CD4-positive, alpha-beta T cell treated with Interleukin-6 for 4 hours (primary cell): Measurements from ENCODE around the gene KDM5C.

Experiments
- DNase-seq: peaks from one replicate; pipeline ENCODE4 v3.0.0-alpha.2; 2020; ENCODE audit warnings: mixed read lengths

Gene KDM5C

DNA sequence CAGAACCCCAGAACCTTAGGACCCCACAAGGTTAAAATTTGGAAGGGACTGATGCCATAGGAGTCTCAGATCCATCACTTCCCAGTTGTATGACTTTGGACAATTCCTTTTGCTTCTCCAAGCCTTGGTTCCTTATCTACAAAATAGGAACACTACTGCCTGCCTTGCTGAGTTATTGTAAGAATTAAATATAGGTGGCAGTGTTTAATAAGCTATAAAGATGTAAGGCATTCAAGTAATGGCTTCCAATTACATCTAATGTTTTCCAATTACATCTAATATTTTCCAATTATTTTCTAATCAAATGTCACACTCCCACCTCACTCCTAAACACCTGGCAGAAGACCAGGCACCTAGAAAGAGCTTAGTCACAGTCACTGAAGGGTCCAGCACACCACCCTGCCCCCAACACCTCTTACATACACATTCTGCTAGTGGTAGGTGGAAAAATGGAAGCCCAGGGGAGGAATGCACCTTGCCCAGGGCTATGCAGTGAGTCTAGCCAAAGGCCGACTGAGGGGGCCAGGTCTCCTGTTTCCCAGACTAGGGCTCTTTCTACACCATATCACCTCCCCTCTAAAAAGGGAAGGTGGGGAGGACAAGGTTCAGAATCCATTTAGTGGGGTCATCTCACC lies 24.5 kb upstream of the KDM5C start:
- no peak for DNase-seq

DNA sequence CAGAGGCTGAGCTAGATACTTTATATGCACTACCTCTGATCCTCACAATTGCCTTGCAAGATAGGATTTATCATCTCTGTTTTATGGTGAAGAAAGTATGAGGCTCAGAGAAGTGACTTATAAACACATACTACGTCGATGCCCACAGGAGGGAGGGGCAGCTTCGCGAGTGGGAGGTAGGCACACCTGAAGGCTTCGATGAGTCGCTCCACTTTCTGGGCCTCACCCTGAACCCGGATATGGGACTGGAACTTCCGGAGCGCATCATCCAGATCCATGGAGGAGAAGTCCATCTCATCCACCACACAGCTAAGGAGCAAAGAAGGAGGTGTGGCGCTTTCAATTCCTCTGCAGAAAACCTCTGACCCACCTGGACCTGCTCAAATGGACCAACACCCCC lies 22.9 kb upstream of the KDM5C start:
- DNase-seq, result no peak

DNA sequence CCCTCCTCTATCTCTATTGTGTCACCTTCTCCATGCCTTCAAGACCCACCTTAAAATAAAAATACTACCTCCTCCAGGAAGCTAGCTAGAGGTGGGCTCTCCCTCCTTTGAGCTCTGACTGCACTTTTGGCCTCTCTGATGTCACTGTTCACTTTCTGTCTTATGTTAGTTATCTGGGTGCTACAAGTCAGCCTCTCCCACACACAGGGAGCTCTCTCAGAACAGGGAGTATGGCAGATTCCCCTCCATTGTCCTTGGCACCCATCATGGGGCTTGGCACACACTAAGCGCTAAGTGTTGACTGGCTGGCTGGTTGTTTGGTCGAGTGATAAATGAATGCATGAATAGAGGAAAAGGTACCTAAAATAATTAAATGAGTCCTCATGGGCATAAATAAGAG lies 21.2 kb upstream of the KDM5C start:
- no peak for DNase-seq

DNA sequence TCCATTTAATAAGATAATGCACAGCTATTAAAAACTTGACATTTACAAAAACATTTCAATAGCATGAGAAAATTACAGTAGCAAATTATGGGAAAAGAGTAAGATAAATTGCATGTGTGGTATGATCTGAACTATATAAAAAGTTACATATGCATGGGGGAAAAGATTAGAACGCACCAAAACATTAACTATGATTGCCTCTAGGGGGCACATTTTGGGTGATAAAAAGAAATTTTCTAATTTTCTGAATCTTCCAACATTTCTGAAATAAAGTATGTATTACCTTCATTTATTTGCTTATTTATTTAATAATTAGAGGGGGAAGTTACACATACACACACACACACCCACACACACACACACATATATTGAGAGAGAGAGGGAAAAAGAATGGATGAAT lies 19.6 kb upstream of the KDM5C start:
- no peak for DNase-seq

DNA sequence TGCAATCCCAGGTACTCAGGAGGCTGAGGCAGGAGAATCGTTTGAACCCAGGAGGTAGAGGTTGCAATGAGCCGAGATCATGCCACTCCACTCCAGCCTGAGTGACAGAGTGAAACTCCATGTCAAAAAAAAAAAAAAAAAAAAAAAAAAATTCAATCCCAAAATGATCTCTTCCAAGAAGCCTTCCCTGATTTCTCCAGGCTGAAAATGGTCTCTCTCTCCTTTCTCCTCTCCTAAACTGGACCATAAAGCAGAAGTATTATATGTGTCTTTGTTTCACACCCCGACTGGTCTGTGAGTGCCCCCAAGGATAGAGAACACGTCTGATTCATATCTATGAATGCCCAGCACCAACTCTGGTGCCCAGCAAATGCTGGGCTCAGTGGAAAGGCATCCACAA lies 17.3 kb upstream of the KDM5C start:
- no peak for DNase-seq

DNA sequence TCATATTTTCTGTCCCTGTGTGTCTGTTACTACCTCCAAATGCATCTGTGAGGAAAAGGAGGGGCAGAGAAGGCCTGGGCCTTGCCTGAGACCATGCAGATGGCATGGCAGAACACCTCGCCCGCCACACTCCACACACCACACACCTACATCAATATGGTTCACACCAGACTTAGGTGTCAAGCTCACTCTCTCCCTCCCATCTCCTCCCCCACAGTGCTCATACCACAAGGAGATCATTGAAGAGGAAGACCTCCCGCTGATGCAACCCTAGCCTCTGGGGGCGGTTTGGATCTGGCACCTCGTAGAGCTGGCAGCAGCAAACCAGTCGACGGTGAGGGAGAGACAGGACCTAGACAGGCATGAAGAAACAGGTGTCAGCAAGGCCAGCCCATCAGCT lies 16.6 kb upstream of the KDM5C start:
- DNase-seq, result no peak

DNA sequence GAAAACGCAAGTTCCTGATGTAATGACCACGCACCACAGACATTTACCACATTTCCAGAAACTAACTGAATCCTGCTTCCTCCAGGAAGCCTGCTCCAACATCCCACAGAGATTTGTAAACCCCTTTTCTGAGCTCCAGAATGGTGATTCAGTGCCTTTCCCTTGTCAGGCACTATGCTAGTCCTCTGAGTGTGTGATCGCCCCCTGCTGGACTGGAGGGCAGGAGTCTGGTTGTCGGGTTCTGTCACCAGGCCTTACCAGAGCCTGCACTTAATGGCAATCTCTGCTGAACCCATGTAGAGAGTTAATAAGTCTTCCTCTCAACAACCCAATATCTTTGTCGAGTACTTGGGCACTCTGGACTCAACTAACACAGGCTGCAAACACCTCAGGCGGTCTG lies 14.5 kb upstream of the KDM5C start:
- DNase-seq, result peak; percentile 23

DNA sequence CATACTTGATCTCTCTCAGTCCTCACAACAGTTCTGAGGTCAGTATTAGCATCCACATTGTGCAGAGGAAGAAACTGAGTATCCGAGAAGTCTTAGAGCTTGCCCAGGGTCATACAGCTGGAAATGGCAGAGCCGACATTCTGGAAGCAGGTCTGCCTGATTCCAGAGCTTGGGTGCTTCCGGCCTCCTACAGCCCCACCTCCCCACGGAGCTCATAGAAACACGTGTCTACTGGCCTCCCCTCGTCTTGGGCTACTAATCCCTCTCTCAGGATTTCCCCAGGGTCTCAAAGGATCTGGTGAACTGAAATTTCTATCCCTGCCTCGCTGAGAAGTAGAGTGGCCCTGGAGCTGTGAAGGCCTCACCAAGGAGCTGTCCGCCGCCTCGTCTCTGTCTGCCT lies 12.0 kb upstream of the KDM5C start:
- no peak for DNase-seq

DNA sequence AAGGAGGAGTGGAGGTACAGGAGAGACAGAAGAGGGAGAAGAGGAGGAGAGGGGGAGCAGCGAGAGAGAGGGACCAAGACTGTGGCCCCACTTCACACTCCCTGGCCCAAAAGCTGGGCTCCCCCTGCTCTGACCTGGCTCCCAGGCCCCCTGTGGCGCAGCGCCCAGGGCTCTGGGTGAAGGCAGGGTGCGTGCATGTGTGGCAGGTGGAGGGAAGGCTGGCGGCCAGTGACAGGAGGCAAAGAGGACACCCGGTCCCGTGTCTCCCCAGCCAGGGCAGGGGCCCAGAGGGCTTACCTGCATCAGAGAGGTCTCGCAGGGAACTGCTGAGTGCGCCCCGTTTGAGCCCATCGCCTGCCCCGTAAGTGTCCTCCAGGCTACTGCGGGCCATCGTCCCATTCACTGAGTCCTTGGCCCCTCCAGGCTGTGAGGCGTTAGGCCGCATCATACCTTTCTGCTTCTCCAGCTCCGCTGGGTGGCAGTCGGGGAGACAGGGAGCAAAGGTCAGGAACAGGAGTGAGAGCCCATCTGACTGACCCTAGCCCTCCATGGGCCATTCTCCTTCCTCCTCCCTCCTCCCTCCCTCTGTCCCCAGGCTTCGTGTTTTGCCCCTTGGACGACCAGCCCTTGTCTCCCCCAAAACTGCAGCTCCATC lies 11.1 kb upstream of the KDM5C start:
- no peak for DNase-seq

DNA sequence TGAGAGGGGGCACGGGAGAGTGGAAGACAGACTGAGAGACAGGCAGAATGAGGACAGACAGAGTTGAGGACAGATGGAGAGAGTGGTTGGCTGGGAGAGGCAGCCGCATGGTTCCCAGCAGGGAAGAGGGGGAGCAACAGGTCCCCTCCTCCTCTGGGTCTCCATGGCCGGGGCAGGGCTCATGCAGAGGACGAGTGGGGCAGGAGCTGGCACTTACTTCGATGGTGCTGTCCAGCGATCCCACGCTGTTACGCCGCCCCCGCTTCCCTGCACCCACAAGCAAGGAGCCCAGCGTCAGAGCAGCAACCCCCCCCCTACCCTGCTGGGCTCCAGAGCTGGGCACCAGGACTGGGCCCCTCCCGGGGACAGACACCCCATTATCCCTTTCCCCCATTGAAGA lies 10.6 kb upstream of the KDM5C start:
- no peak for DNase-seq

DNA sequence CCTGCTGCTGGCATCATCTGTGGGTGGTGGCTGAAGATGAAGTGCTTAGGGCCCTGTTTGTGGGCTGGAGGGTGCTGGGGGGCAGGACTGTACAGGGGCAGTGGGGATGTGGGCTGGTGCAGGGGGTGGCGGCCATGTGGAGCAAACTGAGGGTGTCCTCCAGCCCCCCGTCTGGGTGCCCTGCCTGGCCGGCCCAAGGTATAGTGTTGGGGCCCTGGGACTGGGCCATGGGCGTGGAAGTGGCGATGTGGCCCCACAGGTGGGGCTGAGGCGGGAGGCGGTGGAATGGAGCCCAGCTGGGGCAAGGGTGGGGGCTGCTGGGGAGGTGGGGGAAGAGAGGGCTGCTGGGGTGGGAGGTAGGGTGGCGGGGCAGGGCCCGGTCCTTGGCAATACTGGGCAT lies 9.5 kb upstream of the KDM5C start:
- no peak for DNase-seq

DNA sequence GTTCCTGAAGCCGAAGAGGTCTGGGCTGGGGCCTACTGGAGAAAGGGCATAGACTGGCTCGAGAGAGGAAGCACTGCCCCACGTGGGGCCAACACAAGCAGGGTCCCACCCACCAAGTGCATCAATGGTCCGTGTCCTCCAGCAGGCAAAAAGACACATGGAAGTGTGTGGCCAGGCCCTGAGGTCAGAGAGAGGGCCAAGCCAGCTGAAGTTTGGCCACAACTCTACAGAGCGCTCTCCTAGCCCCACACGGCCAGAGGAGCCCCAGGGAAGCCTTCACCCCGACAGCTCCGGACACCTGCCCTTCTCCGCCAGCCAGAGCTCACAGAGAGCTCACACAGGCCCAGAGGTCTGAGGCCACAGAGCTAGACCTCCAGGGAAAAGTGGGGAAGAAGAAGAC lies 8.5 kb upstream of the KDM5C start:
- no peak for DNase-seq

DNA sequence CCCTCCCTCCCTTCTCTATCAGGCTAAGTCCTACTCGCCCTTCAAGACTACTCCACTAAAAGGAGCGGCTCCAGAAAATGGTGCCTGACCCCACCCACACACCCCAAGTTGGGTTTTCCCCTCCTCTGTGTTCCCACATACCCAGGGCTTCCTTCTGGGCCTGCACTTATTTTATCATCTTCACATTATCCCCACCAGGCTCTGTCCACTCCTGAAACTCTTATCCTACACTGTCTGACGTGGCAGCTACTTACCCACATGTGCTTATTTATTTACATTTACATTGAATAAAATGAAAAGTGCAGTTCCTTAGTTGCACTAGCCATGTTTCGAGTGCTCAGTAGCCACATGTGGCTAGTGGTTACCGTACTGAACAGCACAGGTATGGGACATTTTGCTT lies 5.1 kb upstream of the KDM5C start:
- no peak for DNase-seq

DNA sequence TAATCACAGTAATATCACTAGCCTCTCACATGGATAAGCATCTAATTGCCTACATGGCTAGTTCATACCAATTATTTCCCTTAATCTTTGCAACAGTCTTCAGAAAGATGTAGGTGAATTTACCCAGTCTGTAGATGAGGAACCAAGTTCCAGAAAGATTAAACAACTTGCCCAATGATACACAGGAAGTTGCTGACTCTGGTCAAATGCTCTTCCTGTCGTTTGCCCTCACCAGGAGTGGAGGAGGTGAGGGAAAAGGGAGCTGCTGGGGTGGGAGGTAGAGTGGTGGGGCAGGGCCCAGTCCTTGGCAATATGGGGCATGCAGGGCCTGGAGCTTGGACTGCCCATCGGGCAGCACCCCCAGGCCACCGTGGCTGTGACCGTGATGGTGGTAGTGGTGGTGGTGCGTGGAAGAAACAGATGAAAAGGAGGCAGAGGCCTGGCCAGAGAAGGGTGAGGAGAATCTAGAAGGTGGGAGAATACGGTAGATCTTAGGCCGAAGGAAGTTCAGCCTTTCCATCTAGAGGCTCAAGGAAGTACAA lies 2.3 kb upstream of the KDM5C start:
- no peak for DNase-seq

DNA sequence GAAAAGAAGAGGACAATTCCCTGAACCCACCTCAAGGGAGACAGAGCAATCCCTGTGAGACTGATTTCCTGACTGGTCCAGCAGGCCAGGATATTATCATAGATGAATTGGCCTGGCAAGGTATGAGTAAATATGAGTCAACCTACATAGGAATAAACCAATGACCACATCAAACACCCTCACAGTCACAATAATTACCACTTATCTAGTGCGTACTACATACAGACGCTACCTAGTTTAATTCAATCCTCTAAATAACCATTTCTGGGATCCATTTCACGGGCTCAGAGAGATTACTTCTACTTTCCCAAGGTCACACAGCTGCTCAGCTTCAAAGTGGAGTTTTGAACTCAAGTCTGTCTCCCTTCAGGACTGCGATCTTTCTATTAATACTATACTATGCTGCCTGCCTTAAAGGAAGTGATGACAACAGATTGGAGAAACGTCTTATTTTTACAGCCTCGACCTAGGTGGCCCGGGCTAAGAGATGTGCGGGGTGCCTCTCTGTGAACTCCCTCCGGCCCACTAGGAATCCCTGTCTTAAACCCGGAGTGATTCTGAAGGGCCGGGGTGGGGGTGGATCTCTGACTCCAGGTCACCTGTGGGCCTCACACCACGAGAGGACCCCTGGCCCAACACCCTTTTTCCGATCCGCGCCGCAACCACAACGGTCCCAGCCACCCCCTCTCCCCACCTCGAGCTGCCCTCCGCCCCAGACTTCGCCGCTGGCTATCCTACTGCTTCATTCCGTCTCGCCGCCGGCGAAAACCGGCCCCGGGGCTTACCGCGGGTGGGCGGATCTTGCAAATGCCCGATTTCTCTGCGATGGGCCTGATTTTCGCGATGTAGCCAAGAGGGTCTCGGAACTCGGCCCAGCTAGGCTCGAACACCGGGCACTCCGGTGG lies 800 bp downstream of the KDM5C start:
- DNase-seq, result peak; percentile 23

DNA sequence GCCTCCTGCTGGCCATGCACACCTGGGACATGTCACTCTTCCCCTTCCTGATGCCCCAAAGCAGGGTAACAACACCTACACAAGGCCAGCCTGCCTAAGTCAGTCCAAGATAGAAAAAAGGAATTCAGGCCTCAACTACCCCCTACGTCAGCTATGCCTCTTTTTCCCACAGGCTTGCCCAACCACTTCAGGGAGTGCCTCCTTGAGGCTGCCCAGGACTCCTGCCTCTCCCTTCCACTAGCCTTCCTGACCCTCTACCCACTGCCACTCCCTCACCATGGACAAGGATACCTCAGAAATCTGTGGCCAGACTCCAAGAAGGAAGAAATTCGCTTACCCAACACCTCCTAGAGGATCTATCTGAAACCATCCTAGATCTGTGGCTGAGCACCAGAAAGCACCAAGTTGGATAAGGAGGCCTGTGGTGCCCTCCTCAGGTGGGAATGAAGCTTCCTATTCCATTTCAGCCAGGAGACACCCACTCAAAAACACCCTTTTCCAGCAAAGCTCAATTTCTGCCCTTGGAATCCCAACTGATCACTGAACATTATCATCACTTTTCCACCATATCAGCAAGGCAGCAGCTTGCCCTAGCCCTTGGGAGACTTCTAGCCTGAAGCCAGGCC lies 1.8 kb downstream of the KDM5C start:
- DNase-seq, result no peak

DNA sequence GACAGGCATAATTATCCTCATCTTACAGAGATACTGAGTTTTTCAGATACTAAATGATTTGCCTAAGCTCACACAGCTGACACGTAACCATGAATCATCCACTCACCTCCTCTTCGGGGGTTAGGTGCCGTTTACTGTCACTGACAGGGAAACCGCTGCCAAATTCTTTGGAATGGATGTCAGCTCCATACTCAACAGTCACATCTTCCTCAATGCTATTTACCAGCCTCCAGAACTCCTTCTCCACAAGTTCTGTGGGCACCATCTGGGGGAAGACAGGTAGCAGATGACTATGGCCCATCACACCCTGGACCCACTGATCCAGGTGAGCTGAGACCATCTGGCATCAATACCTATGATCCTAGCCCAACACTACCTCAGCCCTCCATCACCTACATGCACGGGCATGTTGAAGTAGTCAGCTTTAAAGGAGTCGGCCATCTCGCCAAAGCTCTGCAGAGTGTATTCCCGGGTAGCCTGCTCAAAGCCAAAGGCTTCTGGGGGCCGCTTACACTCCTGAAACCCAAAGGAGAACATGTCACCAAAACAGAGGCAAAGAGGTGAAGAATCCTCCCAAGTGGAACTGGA lies 13.5 kb downstream of the KDM5C start:
- no peak for DNase-seq

DNA sequence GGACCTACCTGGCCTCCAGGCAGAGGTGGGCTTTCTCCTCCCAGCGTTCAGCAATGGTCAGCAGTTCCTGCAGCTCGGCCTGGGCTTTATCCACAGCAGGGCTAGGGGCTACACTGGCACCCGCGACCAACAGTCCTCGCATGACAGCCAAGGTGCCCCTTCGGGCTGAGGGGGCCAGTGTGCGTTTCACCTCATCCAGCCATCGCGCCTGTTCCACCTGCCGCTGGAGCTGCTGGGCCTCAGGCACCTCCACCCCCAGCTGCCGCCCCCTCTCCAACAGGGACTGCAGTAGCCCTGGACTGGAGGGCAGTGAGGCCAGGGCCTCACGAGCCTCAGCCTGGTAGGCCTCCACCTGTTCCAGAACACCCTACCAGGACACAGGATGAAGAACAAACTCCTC lies 28.3 kb downstream of the KDM5C start:
- DNase-seq, result no peak

DNA sequence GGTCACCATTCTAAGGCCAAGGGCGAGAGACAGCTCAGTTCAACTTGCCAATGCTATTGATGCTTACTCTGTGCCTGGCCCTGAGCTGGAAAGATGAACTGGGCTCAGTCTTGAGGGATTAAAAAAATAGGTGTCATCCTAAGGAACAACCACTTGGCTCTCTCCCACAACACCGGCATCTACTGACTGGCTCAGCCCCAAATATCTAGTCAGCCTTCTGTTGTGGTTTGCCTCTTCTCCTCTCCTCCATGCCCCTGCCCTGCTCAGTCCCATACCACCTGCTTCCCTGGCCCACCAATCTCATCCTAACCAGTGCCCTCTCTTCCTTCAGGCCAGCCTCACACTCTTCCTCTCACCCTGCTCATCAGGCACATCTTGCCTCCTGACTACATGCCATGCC lies 29.6 kb downstream of the KDM5C start:
- DNase-seq, result no peak

DNA sequence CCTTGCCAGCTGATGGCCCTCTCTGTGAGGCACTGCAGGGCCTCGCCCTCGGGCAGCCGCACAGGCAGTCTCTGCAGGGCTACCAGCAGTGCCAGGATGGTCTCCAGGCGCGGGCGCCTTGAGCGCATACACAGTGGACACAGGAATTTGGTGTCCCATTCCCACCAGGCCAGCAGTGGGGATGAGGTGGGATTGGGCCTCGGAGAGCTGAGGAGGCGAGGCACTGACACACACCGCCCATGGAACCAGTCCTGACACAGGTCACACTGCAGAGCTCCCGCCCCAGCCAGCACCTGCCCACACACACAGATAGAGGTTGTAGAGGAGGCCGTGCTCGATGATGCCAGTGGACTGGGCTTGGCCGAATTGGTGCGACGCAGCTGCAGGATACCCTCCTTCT lies 30.7 kb downstream of the KDM5C start:
- DNase-seq, result no peak

DNA sequence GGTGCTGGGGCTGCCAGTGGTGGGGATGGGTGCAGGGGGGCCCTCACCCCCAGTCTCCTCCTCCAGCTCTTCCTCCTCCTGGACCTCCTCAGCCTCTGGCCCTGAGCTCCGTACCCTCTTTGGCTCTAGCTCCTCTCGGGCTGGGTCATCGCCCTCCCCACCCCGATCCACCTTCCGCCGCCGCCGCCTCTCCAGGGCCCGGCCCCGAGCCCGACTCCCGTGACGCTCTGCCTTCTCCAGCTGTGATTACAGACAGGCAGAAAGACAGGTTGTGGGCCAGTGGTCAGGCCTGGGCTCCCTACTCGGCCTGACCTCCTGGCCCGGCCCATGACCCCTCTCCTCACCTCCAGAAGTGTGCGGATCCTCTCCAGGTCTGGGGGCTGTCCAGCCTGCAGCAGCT lies 31.9 kb downstream of the KDM5C start:
- no peak for DNase-seq

DNA sequence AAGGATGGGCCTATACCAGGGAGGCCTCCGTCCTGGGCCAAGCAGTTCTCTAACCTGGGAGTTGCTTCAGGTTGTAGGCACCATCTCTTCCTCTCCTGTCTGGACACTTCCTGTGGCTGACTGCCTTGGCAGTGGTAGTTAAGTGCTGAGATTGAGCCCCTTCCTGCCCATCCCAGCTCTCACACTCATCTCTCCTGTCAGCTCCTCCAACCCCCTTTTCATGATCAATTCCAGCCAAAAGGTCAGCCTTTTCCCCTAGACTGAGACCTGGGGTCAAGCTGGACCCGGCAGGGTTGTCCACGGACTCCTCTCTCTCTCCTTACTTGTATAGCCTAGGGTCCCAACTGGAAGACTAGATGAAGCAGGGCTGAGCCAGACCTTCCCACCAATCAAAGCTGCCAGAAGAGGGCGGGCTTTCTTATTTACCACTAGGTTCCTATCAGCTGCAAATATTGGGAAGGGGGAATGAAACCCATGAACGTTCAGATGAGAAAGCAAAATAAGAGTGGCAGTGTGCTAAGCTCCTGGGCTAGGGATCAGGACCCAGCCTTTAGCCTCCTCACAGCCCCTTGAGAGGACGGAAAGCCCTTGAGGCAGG lies 34.5 kb downstream of the KDM5C start:
- DNase-seq, result no peak

DNA sequence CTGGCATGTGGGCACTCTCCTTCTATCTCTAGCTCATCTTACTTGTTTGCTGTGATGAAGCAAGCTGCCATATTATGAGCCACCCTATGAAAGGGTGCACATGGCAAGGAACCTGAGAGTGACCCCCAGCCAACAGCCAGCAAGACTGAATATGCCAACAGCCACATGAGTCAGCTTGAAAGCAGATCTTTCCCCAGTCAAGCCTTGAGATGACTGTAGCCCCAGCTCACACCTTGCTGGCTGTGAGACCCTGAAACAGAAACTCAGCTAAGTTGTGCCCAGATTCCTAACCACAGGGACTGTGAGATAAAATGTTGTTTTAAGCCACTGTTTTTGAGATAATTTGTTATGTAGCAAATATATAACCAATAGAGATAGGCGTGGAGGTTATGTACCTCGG lies 36.2 kb downstream of the KDM5C start:
- DNase-seq, result no peak
